H1 (cell line): ENCODE data around the gene SSX2. TPM values are rescaled to one million over a fixed set of nuclear protein-coding genes. Genes with fewer than 3 reads are reported as not detected.
"Not testable (repeated sequence)": the region's sequence is repeated elsewhere in the genome, so short reads cannot be mapped to it uniquely, and the experiment has no call there.

Experiments
- CTCF ChIA-PET: fragments of 300-600 bp; sonication (Branson Sonifier 250); formaldehyde crosslinking; loops from one replicate; lab custom pipeline; 2021; ENCODE audit not compliant: partially characterized antibody; lab: Charles Lee
- POLR2A ChIA-PET: fragments of 300-600 bp; sonication (Branson Sonifier 250); formaldehyde crosslinking; loops from one replicate; lab custom pipeline; 2021; ENCODE audit warnings: inconsistent platforms; ENCODE audit not compliant: partially characterized antibody; lab: Charles Lee
- DNase-seq, 2 experiments: peaks; one replicate each; pipeline versions ENCODE4 v3.0.0 to v3.0.0-alpha.2; 2010 to 2022; ENCODE audit warnings: low spot score in 2 of 2, low read depth in 1 of 2, mixed read lengths in 1 of 2
- FAIRE-seq: peaks from 2 replicates; lab custom pipeline; 2011; peaks lifted over from hg19 to GRCh38; lab: Jason Lieb, UNC
- H2AFZ ChIP-seq: 2 replicates; pipeline ENCODE4 v1.8.1; 2012; ENCODE audit warnings: low read length, inconsistent platforms
- H2AK5ac ChIP-seq: 2 replicates; pipeline ENCODE4 v1.6.1; 2013; ENCODE audit warnings: low read depth, low read length
- H2BK120ac ChIP-seq: replicated peaks from 2 replicates; pipeline ENCODE3; 2013; ENCODE audit warnings: low read depth, low read length, inconsistent platforms
- H2BK12ac ChIP-seq: 2 replicates; pipeline ENCODE4 v1.6.1; 2013; ENCODE audit warnings: low read depth, low read length
- H2BK15ac ChIP-seq: 2 replicates; pipeline ENCODE4 v1.6.1; 2013; ENCODE audit warnings: low read length
- H2BK20ac ChIP-seq: 2 replicates; pipeline ENCODE4 v1.6.1; 2013; ENCODE audit warnings: low read length
- H2BK5ac ChIP-seq: 2 replicates; pipeline ENCODE4 v1.6.1; 2013; ENCODE audit warnings: low read depth, low read length
- H3K14ac ChIP-seq: 2 replicates; pipeline ENCODE4 v1.6.1; 2013; ENCODE audit warnings: inconsistent platforms; ENCODE audit not compliant: insufficient read length
- H3K18ac ChIP-seq: 2 replicates; pipeline ENCODE4 v1.6.1; 2013; ENCODE audit warnings: low read length; ENCODE audit errors: extremely low read depth
- H3K23ac ChIP-seq: 2 replicates; pipeline ENCODE4 v1.6.1; 2013; ENCODE audit warnings: inconsistent platforms; ENCODE audit not compliant: insufficient read length
- H3K23me2 ChIP-seq: 2 replicates; pipeline ENCODE4 v1.6.1; 2013; ENCODE audit warnings: low read depth, low read length
- H3K27ac ChIP-seq: 2 replicates; pipeline ENCODE4 v1.6.1; 2011; ENCODE audit warnings: low read depth, low read length, inconsistent platforms
- H3K27me3 ChIP-seq, 4 experiments: replicated peaks in 1 of 4; 1 replicate in 1 of 4; 2 replicates in 3 of 4; pipeline versions ENCODE4 v1.6.1 to v1.8.1; 2011 to 2013; ENCODE audit warnings: low read length in 3 of 4, mild to moderate bottlenecking in 3 of 4, inconsistent platforms in 2 of 4, mixed read lengths in 2 of 4, moderate library complexity in 1 of 4; ENCODE audit not compliant: control insufficient read depth in 3 of 4, insufficient read depth in 3 of 4; ENCODE audit errors: extremely low read depth in 1 of 4
- H3K36me3 ChIP-seq, 4 experiments: 2 replicates each; pipeline versions ENCODE4 v1.6.1 to v1.8.1; 2011 to 2013; ENCODE audit warnings: mild to moderate bottlenecking in 4 of 4, low read length in 3 of 4, moderate library complexity in 2 of 4, control low read depth in 1 of 4, inconsistent platforms in 1 of 4; ENCODE audit not compliant: insufficient read depth in 4 of 4, control insufficient read depth in 2 of 4
- H3K4ac ChIP-seq: replicated peaks from 2 replicates; pipeline ENCODE3; 2013; ENCODE audit warnings: low read length, low read depth, mixed read lengths, inconsistent platforms; ENCODE audit not compliant: insufficient read length
- H3K4me1 ChIP-seq, 4 experiments: replicated peaks in 1 of 4; 1 replicate in 1 of 4; 2 replicates in 3 of 4; pipeline versions ENCODE4 v1.6.1 to v1.8.1; 2011 to 2013; ENCODE audit warnings: low read length in 3 of 4, inconsistent platforms in 2 of 4, mixed read lengths in 1 of 4; ENCODE audit not compliant: insufficient read depth in 4 of 4, control insufficient read depth in 3 of 4
- H3K4me2 ChIP-seq, 2 experiments: 2 replicates each; pipeline versions ENCODE4 v1.6.1 to v1.8.1; 2011 to 2013; ENCODE audit warnings: low read depth in 2 of 2, low read length in 2 of 2, control low read depth in 1 of 2, inconsistent platforms in 1 of 2, mild to moderate bottlenecking in 1 of 2; ENCODE audit not compliant: insufficient read depth in 1 of 2
- H3K4me3 ChIP-seq, 4 experiments: fragments of 200-600, 300-600 bp in 1 of 4; sonication (generic), shearing (Covaris generic), sonication (Bioruptor Twin) in 1 of 4; 2 replicates each; pipeline versions ENCODE4 v1.5.1 to v1.8.1; 2011 to 2016; ENCODE audit warnings: low read length in 4 of 4, low read depth in 3 of 4, control low read depth in 2 of 4, inconsistent platforms in 2 of 4, mild to moderate bottlenecking in 2 of 4, mixed read lengths in 1 of 4, moderate library complexity in 1 of 4; ENCODE audit not compliant: insufficient read depth in 2 of 4; ENCODE audit errors: extremely low read depth in 1 of 4
- H3K56ac ChIP-seq: replicated peaks from 2 replicates; pipeline ENCODE3; 2013; ENCODE audit warnings: low read depth, mild to moderate bottlenecking, mixed read lengths, low read length, inconsistent platforms; ENCODE audit not compliant: insufficient read length
- H3K79me1 ChIP-seq: 2 replicates; pipeline ENCODE4 v1.6.1; 2013; ENCODE audit warnings: low read depth, low read length, control low read depth
- H3K79me2 ChIP-seq, 2 experiments: 2 replicates each; pipeline versions ENCODE4 v1.6.1 to v1.8.1; 2012 to 2013; ENCODE audit warnings: low read length in 2 of 2, mild to moderate bottlenecking in 2 of 2, inconsistent platforms in 1 of 2; ENCODE audit not compliant: insufficient read depth in 2 of 2, control insufficient read depth in 1 of 2
- H3K9ac ChIP-seq, 4 experiments: replicated peaks in 1 of 4; 1 replicate in 1 of 4; 2 replicates in 3 of 4; pipeline versions ENCODE4 v1.6.1 to v1.8.1; 2011 to 2013; ENCODE audit warnings: low read depth in 3 of 4, low read length in 3 of 4, control low read depth in 2 of 4, mild to moderate bottlenecking in 2 of 4, moderate library complexity in 2 of 4, inconsistent platforms in 1 of 4; ENCODE audit errors: extremely low read depth in 1 of 4
- H3K9me3 ChIP-seq, 2 experiments: 2 replicates each; pipeline versions ENCODE4 v1.6.1 to v1.8.1; 2012 to 2013; ENCODE audit warnings: mild to moderate bottlenecking in 2 of 2, moderate library complexity in 2 of 2, control low read depth in 1 of 2, inconsistent platforms in 1 of 2, low read depth in 1 of 2, low read length in 1 of 2, mixed read lengths in 1 of 2; ENCODE audit not compliant: insufficient read depth in 2 of 2
- H4K20me1 ChIP-seq, 2 experiments: replicated peaks in 1 of 2; 2 replicates each; pipeline versions ENCODE3 to v1.8.1; 2011 to 2013; ENCODE audit warnings: inconsistent platforms in 2 of 2, low read length in 2 of 2, mild to moderate bottlenecking in 1 of 2; ENCODE audit not compliant: insufficient read depth in 2 of 2, control insufficient read depth in 1 of 2
- H4K5ac ChIP-seq: 2 replicates; pipeline ENCODE4 v1.6.1; 2013; ENCODE audit warnings: low read length, low read depth, mixed read lengths, inconsistent platforms; ENCODE audit not compliant: insufficient read length
- H4K8ac ChIP-seq: 2 replicates; pipeline ENCODE4 v1.8.0; 2013; ENCODE audit warnings: mild to moderate bottlenecking, moderate library complexity, low read length, inconsistent platforms; ENCODE audit not compliant: insufficient read depth; ENCODE audit errors: extremely low read depth
- H4K91ac ChIP-seq: replicated peaks from 2 replicates; pipeline ENCODE3; 2013; ENCODE audit warnings: low read length, mixed read lengths, inconsistent platforms; ENCODE audit not compliant: insufficient read length
- WGBS, 2 experiments: shearing (Covaris generic) in 1 of 2; methylation state at CpG; one replicate each; pipeline versions ENCODE4 v1.1.6 to v1.1.7; 2013 to 2015; ENCODE audit warnings: low lambda C conversion rate in 2 of 2, mixed read lengths in 2 of 2, inconsistent platforms in 1 of 2, low coverage in 1 of 2, missing lambda C conversion rate in 1 of 2; ENCODE audit not compliant: insufficient replicate concordance in 2 of 2, insufficient coverage in 1 of 2, insufficient read length in 1 of 2; ENCODE audit errors: extremely low coverage in 1 of 2, missing lambda C conversion rate in 1 of 2; 5-methylcytosine and 5-hydroxymethylcytosine counted together
- polyA plus RNA-seq, 7 experiments: library from polyadenylated mRNA; depleted of rRNA in 3 of 7; stranded (reverse) in 5 of 7; unstranded in 2 of 7; fragments of >200 nt in 5 of 7; fragments of 200-250 nt in 2 of 7; gene quantifications; 1 replicate in 5 of 7; 2 replicates in 1 of 7; 4 replicates in 1 of 7; pipeline versions ENCODE4 v1.2.1 to v1.2.3, GENCODE V29; 2011 to 2013; ENCODE audit warnings: missing spikeins in 2 of 7, mixed read lengths in 2 of 7
- total RNA-seq: library from RNA; stranded (reverse); fragmentation: NEBNext Ultra II Directional; extraction: Animal tissue kit (Norgen Biotek cat#: 25700); gene quantifications from 2 replicates; pipeline ENCODE4 v1.2.1, GENCODE V29; 2021

SSX2 gene
- total and polyA plus RNA-seq, 2 of the 8 experiments (the other 6 are each of a cell fraction or from before 2014, with no cell fraction given) = not detected

- H3K23me2 ChIP-seq, H2BK5ac ChIP-seq, H3K18ac ChIP-seq, H3K4me3 ChIP-seq, H3K14ac ChIP-seq, H3K79me2 ChIP-seq, H2AFZ ChIP-seq, H3K27ac ChIP-seq, H3K79me1 ChIP-seq, H3K4ac ChIP-seq, H2BK12ac ChIP-seq, H2AK5ac ChIP-seq, H4K20me1 ChIP-seq, H4K8ac ChIP-seq, H3K9ac ChIP-seq, H2BK120ac ChIP-seq, H3K9me3 ChIP-seq, H2BK15ac ChIP-seq, H2BK20ac ChIP-seq, H3K56ac ChIP-seq, H3K4me1 ChIP-seq, FAIRE-seq, DNase-seq, POLR2A ChIA-PET, H3K4me2 ChIP-seq, CTCF ChIA-PET, H3K23ac ChIP-seq, H4K91ac ChIP-seq, H3K36me3 ChIP-seq, H3K27me3 ChIP-seq, H4K5ac ChIP-seq: not testable (repeated sequence)
- 48% methylated on average over 3 of the region's 3 CpGs; no CpG with 5 or more reads in 1 of the 2 experiments for WGBS, 2 experiments
Measured at GRCh38 chrX:52650676-52651075, 56.3 kb downstream of the SSX2 start.

GRCh38 chrX:52648956-52649355 lies 58.0 kb downstream of the SSX2 start:
- H3K9me3 ChIP-seq, H3K79me1 ChIP-seq, CTCF ChIA-PET, H3K4me3 ChIP-seq, H3K36me3 ChIP-seq, H3K14ac ChIP-seq, H2BK12ac ChIP-seq, H3K56ac ChIP-seq, H3K9ac ChIP-seq, DNase-seq, H3K27ac ChIP-seq, H2BK15ac ChIP-seq, FAIRE-seq, H4K20me1 ChIP-seq, H2BK120ac ChIP-seq, H2AFZ ChIP-seq, H3K4ac ChIP-seq, H3K79me2 ChIP-seq, POLR2A ChIA-PET, H3K27me3 ChIP-seq, H3K18ac ChIP-seq, H4K5ac ChIP-seq, H3K23me2 ChIP-seq, H2AK5ac ChIP-seq, H3K4me2 ChIP-seq, H2BK20ac ChIP-seq, H3K4me1 ChIP-seq, H3K23ac ChIP-seq, H4K91ac ChIP-seq, H4K8ac ChIP-seq, H2BK5ac ChIP-seq: not testable (repeated sequence)
- 76% methylated on average over 5 of the region's 7 CpGs; no CpG with 5 or more reads in 1 of the 2 experiments for WGBS, 2 experiments
